Activated naive CD8-positive, alpha-beta T cell (primary cell): ENCODE data around the gene IMPDH2.

Experiments
- H3K27ac Mint-ChIP-seq: one replicate; pipeline ENCODE4 v1.8.0; 2021; ENCODE audit warnings: mixed read lengths
- H3K27me3 Mint-ChIP-seq: one replicate; pipeline ENCODE4 v1.8.0; 2021; ENCODE audit warnings: mixed read lengths
- H3K36me3 Mint-ChIP-seq: one replicate; pipeline ENCODE4 v1.8.0; 2021; ENCODE audit warnings: mixed read lengths
- H3K4me1 Mint-ChIP-seq: one replicate; pipeline ENCODE4 v1.8.0; 2021; ENCODE audit warnings: low read depth, mixed read lengths
- H3K4me3 Mint-ChIP-seq: one replicate; pipeline ENCODE4 v1.8.0; 2021; ENCODE audit warnings: mild to moderate bottlenecking, mixed read lengths
- H3K9me3 Mint-ChIP-seq: one replicate; pipeline ENCODE4 v1.8.0; 2021; ENCODE audit warnings: low read depth, mixed read lengths

IMPDH2 gene

DNA sequence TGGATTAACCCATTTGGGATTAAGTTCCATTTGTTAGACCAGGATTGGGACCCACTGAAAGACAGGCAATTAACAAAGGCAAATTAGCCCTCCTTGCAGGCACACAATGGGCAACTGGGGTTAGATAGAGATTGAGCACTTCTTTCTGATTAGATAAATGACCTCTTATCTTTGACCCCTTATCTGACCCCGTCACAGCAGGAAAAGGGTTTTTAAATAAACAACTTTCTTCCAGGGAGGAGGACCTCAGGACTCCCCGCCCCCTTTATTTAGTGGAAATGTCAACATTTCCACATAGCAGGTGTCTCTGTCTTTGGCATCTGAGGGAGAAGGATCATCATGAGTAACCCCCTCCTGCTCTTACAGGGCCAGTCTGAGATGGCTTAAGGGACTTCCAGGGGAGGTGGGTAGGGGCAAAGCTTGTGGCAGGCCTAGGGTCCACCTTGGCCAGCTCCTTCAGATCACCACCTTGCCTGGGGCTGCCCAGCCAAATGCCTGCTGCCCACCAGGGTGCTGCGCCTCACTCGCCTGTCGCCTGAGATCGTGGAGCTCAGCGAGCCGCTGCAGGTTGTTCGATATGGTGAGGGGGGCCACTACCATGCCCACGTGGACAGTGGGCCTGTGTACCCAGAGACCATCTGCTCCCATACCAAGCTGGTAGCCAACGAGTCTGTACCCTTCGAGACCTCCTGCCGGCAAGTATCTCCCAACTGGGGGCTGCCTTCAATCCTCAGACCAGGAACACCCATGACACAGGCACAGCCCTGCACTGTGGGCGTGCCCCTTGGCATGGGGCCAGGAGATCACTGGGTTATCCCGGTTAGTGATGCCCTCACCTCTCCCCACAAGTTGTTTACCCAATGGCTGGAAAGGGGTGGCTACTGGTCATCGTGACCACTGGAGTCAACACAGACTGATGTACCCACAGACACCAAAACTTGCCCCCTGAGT, 24.6 kb downstream of the IMPDH2 start:
- H3K27ac Mint-ChIP-seq, result no peak overlapping the region

DNA sequence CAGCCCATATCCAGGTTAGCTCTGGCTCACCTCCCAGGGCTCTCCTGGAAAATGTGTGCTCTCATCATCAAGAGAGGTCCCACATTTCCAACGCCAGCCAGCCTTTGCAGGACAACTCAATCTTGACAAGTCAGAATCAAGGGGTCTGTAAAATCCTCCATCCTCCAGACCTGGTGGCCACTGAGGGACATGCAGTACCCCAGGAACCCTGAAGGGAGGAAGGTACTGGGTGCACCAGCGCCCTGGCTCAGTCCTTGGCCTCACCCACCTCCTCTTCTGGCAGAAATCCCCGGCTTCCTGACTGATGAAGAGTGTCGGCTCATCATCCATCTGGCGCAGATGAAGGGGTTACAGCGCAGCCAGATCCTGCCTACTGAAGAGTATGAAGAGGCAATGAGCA, 28.0 kb downstream of the IMPDH2 start:
- H3K9me3 Mint-ChIP-seq, result no peaks in the 10 kb centered on the region
- no peak overlapping the region for H3K4me3 Mint-ChIP-seq
- H3K27me3 Mint-ChIP-seq, result no peaks in the 10 kb centered on the region
- H3K36me3 Mint-ChIP-seq, result no peaks in the 10 kb centered on the region
- peak overlapping the region; percentile 18 for H3K27ac Mint-ChIP-seq
- peaks cover under 1% of the 10 kb centered on the region for H3K4me1 Mint-ChIP-seq

More for the DNA sequence above, 24.6 kb downstream of the IMPDH2 start:
- Mint-ChIP-seq H3K4me1 (peaks cover 21% of the 10 kb centered on the region), H3K27me3 (no peaks in the 10 kb centered on the region), H3K36me3 (no peaks in the 10 kb centered on the region), H3K9me3 (no peaks in the 10 kb centered on the region), H3K4me3 (no peak overlapping the region)

DNA sequence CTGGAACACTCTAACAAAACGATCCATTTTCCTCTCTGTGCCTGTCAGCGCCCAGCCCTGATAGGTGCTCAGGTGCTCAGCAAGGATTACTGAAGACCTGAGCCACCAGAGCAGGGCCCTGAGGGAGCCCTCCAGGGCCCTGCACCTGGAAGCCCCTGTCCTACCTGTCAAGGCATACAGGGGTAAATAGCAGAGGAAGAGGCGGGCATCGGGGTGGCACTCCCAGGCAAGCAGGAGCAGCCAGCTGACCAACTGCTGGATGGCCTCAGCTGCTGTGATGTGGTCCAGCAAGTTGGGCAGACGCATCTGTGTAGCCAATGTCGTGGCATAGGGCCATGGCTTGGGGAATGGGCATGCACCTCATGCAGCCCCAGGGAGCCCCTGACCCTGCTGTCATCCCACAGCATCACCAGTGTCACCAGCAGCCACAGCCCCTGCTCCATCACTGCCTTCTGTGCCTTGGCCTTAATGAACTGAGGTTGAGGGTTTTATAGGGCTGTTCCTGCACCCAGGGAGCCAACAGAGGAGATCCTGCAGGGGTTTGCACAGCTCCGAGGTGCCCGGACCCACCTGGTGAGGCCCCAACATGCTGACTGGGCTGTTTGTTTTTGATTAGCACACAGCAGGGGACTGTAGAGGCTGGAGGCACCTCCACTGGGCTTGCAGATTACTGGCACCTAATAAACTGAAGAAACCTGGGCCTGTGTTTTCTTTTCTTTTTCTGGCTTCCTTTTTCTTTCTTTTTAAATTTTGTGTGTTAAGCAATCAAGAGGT, 29.9 kb downstream of the IMPDH2 start:
- Mint-ChIP-seq H3K4me1 (peaks cover 6% of the 10 kb centered on the region), H3K27ac (no peak overlapping the region)

DNA sequence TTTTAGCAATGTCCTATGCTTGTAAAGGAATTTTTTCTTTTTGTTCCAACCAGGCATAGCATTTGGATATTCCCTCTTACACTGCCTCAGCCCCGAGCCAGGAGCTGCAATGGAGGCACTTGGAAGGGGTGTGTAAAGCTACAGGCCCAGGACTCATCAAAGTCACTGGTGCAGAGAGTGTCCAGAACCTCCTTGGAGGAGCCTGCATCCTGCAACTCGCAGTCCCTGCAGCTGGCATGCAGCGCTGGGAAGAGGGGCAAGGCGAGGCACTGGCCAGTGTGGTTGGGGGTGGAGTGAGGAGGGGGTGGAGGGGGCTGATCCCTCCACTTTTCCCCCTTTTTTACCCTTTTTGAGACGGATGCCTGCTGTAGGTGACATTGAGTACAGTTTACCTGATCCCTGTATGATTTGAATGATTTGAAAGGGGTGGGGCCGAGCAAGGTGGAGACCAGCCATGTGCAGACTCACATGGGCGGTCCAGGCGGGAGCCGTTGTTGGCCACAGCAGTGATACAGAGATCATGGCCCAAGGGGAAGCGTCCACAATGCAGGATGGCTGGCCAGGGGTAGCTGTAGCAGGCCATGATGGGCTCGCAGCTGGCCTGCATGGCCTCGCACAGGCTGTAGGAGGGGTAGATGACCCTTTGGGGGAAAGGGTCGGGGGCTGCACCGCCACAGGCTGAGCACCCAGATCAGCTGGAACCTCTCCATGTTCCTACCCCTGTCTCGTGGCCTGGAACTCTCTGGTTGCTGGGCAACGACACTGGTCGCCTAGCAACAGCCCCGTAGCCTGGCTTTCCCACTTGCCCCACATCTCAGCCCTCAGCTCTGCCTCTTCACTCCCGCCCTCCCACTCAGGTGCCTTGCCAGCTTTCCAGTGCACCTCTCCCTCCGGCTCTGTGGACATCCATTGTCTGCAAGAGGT, 31.2 kb downstream of the IMPDH2 start:
- no peak overlapping the region for H3K4me3 Mint-ChIP-seq
- H3K4me1 Mint-ChIP-seq, result peaks cover 11% of the 10 kb centered on the region
- no peaks in the 10 kb centered on the region for H3K27me3 Mint-ChIP-seq
- H3K9me3 Mint-ChIP-seq, result no peaks in the 10 kb centered on the region
- H3K36me3 Mint-ChIP-seq, result no peaks in the 10 kb centered on the region
- H3K27ac Mint-ChIP-seq, result no peak overlapping the region

More for the DNA sequence above, 29.9 kb downstream of the IMPDH2 start:
- no peaks in the 10 kb centered on the region for H3K9me3 Mint-ChIP-seq
- no peaks in the 10 kb centered on the region for H3K36me3 Mint-ChIP-seq
- no peak overlapping the region for H3K4me3 Mint-ChIP-seq
- no peaks in the 10 kb centered on the region for H3K27me3 Mint-ChIP-seq

DNA sequence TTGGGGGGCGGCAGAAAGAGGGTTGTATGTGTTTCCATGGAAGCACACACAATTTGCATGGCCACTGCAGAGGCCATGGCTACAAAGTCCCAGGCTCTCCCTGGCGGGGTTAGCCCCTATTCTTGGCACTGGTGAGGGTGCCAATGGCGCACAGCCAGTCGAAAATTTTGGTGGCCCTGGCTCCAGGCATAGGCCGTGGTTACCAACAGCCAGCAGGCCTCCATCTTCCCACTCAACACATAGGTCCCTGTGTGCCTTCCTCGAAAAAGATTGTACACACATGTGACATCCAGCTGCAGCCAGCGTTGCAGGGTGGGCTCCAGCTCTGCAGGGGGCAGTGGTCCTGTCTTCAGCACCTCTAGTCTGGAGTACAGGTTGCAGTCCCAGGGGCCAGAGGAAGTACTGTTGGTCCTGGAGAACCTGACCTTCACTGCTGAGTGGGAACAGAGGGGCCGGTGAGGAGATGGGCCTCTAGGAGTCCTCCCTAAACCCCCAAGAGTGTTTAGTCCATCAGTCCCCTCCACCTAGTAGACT, 32.0 kb downstream of the IMPDH2 start:
- Mint-ChIP-seq H3K4me1 (peaks cover 11% of the 10 kb centered on the region), H3K27ac (no peak overlapping the region), H3K27me3 (no peaks in the 10 kb centered on the region), H3K9me3 (no peaks in the 10 kb centered on the region), H3K4me3 (no peak overlapping the region), H3K36me3 (no peaks in the 10 kb centered on the region)

DNA sequence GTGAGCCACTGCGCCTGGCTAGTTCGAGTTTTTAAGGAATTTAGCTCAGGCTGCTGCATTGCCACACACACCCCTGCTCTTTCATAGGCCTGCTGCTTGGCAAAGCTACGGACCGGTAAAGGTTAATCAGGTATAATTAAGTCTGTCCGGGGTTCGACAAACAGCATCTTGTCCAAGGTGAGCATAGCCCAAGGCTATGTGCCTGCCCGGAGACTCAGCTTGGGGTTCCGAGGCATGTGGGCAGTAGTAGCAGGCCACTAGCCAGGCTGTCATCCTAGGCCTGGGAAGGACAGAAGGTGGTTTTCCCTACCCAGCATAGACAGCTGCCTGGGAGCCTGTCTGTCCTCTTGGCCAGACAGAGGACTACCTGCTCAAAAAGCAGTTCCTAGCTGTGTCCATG, 32.6 kb downstream of the IMPDH2 start:
- H3K4me1 Mint-ChIP-seq, result peaks cover 16% of the 10 kb centered on the region
- H3K36me3 Mint-ChIP-seq, result peaks cover 2% of the 10 kb centered on the region
- no peaks in the 10 kb centered on the region for H3K27me3 Mint-ChIP-seq
- H3K4me3 Mint-ChIP-seq, result no peak overlapping the region
- H3K9me3 Mint-ChIP-seq, result no peaks in the 10 kb centered on the region
- no peak overlapping the region for H3K27ac Mint-ChIP-seq

DNA sequence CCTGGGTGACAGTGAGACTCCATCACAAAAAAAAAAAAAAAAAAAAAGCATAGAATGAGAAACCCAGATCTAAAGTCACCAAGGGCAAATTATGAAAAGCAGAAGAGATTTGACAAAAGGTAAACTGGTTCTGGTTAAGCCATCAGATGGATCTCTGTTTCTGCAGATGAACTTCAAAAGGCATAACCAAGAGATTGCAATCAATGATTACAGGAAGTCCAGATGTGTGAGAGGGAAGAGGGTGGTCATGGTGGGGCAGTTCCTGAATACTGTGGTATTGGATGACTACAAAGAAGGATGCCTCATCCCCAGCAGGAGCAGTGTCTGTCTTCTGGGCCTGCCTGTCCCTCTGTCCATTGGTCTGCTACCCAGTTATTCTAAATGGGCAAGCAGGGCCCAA, 35.4 kb downstream of the IMPDH2 start:
- Mint-ChIP-seq H3K4me3 (no peak overlapping the region), H3K27me3 (no peaks in the 10 kb centered on the region), H3K4me1 (peaks cover 32% of the 10 kb centered on the region), H3K9me3 (no peaks in the 10 kb centered on the region), H3K27ac (peak overlapping the region; percentile 34), H3K36me3 (peaks cover 2% of the 10 kb centered on the region)

DNA sequence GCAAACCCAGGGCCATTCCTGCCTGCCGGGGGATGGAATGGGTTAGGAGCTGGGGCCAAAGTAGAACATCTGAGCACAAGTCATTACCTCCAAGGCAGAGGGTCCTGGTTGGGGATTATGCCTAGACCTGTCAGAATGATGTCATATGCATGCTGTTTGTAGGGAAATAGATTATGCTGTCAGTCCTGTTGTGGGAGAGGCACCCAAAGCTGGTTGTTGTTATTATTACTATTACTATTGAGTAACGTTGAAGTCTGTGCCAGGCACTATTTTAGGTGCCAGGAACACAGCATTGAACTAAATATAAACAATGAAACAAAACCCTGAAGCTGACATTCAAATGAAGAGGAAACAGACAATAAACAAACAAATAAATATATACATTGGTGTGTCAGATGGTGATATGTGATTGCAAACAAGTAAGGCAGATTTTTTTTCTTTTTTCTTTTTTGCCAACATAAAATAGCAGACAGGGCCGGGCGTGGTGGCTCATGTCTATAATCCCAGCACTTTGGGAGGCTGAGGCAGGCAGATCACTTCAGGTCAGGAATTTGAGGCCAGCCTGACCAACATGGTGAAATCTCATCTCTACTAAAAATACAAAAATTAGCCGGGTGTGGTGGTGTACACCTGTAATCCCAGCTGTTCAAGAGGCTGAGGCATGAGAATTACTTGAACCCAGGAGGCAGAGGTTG, 37.2 kb downstream of the IMPDH2 start:
- H3K36me3 Mint-ChIP-seq, result peaks cover 2% of the 10 kb centered on the region
- peaks cover 42% of the 10 kb centered on the region for H3K4me1 Mint-ChIP-seq
- peak overlapping the region; percentile 90 for H3K4me3 Mint-ChIP-seq
- H3K27me3 Mint-ChIP-seq, result no peaks in the 10 kb centered on the region
- no peaks in the 10 kb centered on the region for H3K9me3 Mint-ChIP-seq
- peak overlapping the region; percentile 73 for H3K27ac Mint-ChIP-seq

DNA sequence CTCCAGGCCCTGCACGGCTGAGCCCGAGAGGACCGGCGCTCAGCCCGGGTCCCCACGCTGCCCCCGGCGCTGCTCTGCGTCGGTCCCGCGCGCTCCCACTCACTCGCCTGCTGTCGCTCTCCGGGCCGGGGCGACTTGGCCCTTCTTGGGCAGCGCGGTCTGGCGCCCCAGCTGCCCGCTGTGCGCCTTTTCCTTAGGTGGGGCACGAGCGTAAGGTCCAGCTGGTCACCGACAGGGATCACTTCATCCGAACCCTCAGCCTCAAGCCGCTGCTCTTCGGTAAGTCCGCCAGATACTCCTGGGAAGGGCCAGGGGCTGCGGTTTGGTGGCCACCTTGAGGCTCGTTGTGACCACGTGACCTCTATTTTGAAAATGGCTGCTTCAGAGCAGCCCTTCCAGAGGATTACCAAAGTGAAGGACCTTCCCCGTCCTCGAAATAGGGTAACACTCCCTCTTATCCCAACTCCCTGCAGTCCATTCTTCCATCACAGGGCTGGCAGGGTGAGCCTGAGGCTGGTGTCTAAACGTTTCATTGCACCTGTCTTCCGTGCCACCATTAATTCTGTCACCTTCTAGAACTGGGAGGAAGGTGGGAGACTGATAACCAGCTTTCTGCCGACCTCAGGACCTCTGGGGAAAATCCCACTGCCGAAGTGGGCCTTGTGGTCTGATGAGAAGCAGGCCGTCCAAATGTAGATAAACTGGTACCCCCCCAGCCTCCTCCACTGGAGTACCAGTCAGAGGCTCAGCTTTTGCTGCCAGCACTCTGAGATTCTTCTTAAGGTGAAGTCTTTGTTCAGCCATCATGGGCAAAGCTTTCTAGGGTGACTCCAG, 38.3 kb downstream of the IMPDH2 start:
- no peaks in the 10 kb centered on the region for H3K27me3 Mint-ChIP-seq
- peaks cover 2% of the 10 kb centered on the region for H3K36me3 Mint-ChIP-seq
- no peaks in the 10 kb centered on the region for H3K9me3 Mint-ChIP-seq
- H3K27ac Mint-ChIP-seq, result peak overlapping the region; percentile 90
- peak overlapping the region; percentile 90 for H3K4me3 Mint-ChIP-seq
- H3K4me1 Mint-ChIP-seq, result peaks cover 43% of the 10 kb centered on the region

DNA sequence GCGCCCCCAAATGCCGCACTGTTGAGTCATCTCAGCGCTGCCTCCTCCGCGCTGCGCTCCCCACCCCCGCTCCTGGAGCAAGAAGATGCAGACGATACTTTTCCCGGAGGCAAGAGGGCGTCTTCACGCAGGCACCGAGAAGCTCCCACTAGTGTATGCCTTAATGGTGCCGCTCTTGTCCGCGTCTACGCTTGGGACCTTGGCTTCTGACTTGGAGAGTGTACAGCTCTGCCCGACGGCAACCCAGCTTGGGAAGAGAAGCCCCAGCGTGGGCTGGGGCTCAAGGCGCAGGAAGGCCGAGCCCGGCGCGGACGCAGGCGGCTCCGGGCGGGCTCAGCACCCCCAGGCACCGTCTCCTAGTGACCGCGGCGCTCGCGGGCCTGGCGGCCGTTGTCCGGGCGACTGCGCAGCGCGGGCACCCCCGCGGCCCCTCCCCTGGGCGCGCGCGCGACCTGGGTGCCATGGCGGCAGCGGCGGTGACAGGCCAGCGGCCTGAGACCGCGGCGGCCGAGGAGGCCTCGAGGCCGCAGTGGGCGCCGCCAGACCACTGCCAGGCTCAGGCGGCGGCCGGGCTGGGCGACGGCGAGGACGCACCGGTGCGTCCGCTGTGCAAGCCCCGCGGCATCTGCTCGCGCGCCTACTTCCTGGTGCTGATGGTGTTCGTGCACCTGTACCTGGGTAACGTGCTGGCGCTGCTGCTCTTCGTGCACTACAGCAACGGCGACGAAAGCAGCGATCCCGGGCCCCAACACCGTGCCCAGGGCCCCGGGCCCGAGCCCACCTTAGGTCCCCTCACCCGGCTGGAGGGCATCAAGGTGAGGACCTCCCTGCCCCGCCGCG, 39.2 kb downstream of the IMPDH2 start, which contains the start of gene P4HTM:
TSS of gene P4HTM (plus strand) at position 446 of the 840 bp plus-strand sequence. CDS start at position 462, 16 bp downstream.
- peak within 1 kb of the TSS; percentile 92 for H3K4me3 Mint-ChIP-seq
- peaks cover 41% of the 10 kb centered on the region for H3K4me1 Mint-ChIP-seq
- H3K27me3 Mint-ChIP-seq, result no peaks in the 10 kb centered on the region

DNA sequence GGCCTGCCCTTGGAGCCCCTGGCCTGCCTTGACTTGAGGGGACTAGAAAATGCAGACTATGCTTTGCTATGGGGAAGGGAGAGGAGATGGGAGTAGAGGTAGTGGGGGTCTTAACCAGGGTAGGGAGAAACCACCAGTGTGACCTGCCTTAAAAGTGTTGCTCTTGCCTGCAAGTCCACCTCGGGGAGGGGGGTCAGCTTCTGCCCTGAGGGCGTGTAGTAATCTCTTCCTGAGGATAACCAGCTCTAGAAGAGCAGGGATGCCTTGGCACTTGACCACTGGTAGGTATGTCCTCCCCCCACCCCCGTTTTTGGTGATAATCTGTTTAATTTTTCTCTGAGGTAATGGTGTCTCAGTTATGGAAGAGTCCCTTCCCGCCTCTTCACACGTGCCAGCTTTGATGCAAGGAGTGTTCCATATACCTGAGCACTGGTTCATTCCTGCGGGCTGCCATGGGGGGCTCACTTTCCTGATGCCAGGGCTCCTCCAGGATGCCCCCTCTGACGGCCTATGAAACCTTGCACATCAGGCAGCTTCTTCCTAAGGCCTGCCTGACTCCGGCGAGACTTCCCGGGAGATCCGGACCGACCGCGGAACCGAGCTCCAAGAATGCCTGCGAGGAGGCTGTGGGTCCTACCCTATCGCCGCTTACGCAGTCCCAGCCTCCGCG, 39.9 kb downstream of the IMPDH2 start:
- Mint-ChIP-seq H3K4me3 (peak overlapping the region; percentile 92), H3K27me3 (no peaks in the 10 kb centered on the region), H3K9me3 (no peaks in the 10 kb centered on the region), H3K27ac (peak overlapping the region; percentile 91), H3K36me3 (peaks cover 2% of the 10 kb centered on the region), H3K4me1 (peaks cover 37% of the 10 kb centered on the region)

More for the DNA sequence above, 39.2 kb downstream of the IMPDH2 start, which contains the start of gene P4HTM:
- H3K36me3 Mint-ChIP-seq, result peaks cover 2% of the 10 kb centered on the region
- H3K9me3 Mint-ChIP-seq, result no peaks in the 10 kb centered on the region
- H3K27ac Mint-ChIP-seq, result peak within 1 kb of the TSS; percentile 91

DNA sequence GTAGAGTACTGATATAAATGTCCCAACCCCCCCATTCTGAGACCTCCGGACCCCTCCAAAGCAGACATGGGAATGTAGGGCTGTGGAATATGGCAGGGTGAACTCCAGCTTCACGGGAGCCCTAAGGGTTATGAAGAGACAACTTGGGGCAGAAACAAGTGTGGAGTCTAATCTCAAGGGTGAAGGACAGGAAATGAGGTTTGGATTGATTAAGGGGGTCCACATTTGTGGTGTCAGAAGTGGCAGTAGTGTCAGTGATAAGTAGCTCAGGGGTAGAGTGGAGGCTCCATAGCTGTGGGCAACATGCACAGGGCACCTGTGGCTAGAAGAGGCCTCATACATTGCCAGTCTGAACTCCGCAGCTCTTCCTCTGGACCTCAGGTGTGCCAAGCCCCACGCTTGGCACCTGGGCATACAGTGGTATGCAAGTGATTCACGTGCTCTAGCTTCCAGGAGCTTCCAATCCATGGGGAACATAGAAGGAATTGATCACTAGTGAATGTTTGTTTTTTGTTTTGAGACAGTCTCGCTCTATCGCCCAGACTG, 43.3 kb downstream of the IMPDH2 start:
- Mint-ChIP-seq H3K4me1 (peaks cover 20% of the 10 kb centered on the region), H3K27me3 (no peaks in the 10 kb centered on the region), H3K4me3 (no peak overlapping the region), H3K9me3 (no peaks in the 10 kb centered on the region), H3K27ac (peak overlapping the region; percentile 5), H3K36me3 (no peaks in the 10 kb centered on the region)
